ENCODE measurements around the gene RASGRF1.

RASGRF1 gene

DNA sequence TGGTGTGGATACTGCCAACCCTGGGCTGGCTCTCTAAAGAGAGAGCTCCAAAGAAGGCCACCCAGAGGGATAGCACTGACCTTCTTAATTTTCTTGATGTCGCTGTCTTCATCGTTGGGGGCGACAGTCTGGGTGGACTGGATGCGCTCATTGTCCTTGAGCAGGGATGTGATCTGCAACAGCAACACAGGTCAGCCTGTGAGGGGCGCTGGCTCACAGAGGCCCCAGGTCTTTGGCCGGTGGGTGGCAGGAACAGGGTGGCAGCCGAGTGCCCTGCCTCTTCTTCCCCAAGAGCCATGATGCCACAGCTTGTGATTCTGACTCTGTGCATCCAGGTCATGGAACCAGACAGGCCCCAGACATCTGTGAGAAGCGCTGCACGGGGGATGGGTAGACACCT is 41.2 kb downstream of the RASGRF1 start:
- H3K36me3 ChIP-seq (ENCODE audit: insufficient read depth): no peaks in the 10 kb centered on the region
- H3K4me2 ChIP-seq: no peak overlapping the region
- H3K4me3 ChIP-seq (IDR thresholded peaks at IDR 0.05; ENCODE audit: insufficient read depth, low read depth, low read length): no peak overlapping the region
- H3K4me1 ChIP-seq (ENCODE audit: low read depth, poor library complexity, severe bottlenecking): no peaks in the 10 kb centered on the region
- no peak overlapping the region for H3K9ac ChIP-seq
- no peaks in the 10 kb centered on the region for H3K79me2 ChIP-seq (ENCODE audit: insufficient read depth, low read depth)
- no peaks in the 10 kb centered on the region for H3K27me3 ChIP-seq (ENCODE audit: insufficient read depth, low read depth)
- H4K20me1 ChIP-seq (ENCODE audit: insufficient read depth): no peaks in the 10 kb centered on the region
- no peak for TF ChIP-seq CTCF (conservative IDR thresholded peaks at IDR 0.05; ENCODE audit: low read depth, low read length)
- H2AFZ ChIP-seq (ENCODE audit: low read depth): no peak overlapping the region
- no peak overlapping the region for H3K27ac ChIP-seq

GRCh38 chr15:79047676-79048439 is 42.7 kb downstream of the RASGRF1 start:
- no peaks in the 10 kb centered on the region for H3K36me3 ChIP-seq (ENCODE audit: insufficient read depth)
- no peak overlapping the region for H3K4me2 ChIP-seq
- H3K27me3 ChIP-seq (ENCODE audit: insufficient read depth, low read depth): no peaks in the 10 kb centered on the region
- H3K4me1 ChIP-seq (ENCODE audit: low read depth, poor library complexity, severe bottlenecking): no peaks in the 10 kb centered on the region
- H3K9ac ChIP-seq: no peak overlapping the region
- H4K20me1 ChIP-seq (ENCODE audit: insufficient read depth): no peaks in the 10 kb centered on the region
- H3K79me2 ChIP-seq (ENCODE audit: insufficient read depth, low read depth): no peaks in the 10 kb centered on the region
- no peak for TF ChIP-seq CTCF (conservative IDR thresholded peaks at IDR 0.05; ENCODE audit: low read depth, low read length)
- H3K4me3 ChIP-seq (IDR thresholded peaks at IDR 0.05; ENCODE audit: insufficient read depth, low read depth, low read length): no peak overlapping the region
- H3K27ac ChIP-seq: no peak overlapping the region
- no peak overlapping the region for H2AFZ ChIP-seq (ENCODE audit: low read depth)

- H2AFZ ChIP-seq (ENCODE audit: low read depth): no peak overlapping the region
These were observed 43.7 kb downstream of the RASGRF1 start for GRCh38 chr15:79046691-79047404.

DNA sequence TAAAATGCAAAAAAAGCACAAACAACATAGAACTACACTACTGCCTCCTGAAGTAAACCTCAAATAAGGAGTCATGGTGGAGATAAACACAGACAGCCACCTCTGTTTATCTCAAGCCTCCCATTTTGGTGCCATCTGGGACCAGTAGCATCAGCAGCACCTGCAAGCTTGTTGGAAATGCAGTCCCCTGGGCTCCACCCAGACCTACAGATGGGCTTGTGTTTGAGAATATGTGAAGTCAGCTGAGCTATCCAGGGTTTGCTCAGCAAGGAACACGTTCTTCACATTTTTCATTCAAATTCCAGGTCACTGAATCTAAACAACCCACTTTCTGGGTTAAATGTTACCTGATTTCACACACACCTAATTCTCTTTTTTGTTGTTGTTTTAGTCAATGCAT is 45.5 kb downstream of the RASGRF1 start:
- Histone ChIP-seq H3K79me2 (ENCODE audit: insufficient read depth, low read depth) (no peaks in the 10 kb centered on the region), H3K27me3 (ENCODE audit: insufficient read depth, low read depth) (no peaks in the 10 kb centered on the region), H3K27ac (no peak overlapping the region), H3K4me1 (ENCODE audit: low read depth, poor library complexity, severe bottlenecking) (no peaks in the 10 kb centered on the region), H3K4me2 (no peak overlapping the region), H3K4me3 (IDR thresholded peaks at IDR 0.05; ENCODE audit: insufficient read depth, low read depth, low read length) (no peak overlapping the region), H4K20me1 (ENCODE audit: insufficient read depth) (no peaks in the 10 kb centered on the region), H3K9ac (no peak overlapping the region), H3K36me3 (ENCODE audit: insufficient read depth) (no peaks in the 10 kb centered on the region), H2AFZ (ENCODE audit: low read depth) (no peak overlapping the region)
- no peak for TF ChIP-seq CTCF (conservative IDR thresholded peaks at IDR 0.05; ENCODE audit: low read depth, low read length)

More at GRCh38 chr15:79046691-79047404, 43.7 kb downstream of the RASGRF1 start:
- no peaks in the 10 kb centered on the region for H3K4me1 ChIP-seq (ENCODE audit: low read depth, poor library complexity, severe bottlenecking)
- no peak for TF ChIP-seq CTCF (conservative IDR thresholded peaks at IDR 0.05; ENCODE audit: low read depth, low read length)
- H3K27me3 ChIP-seq (ENCODE audit: insufficient read depth, low read depth): no peaks in the 10 kb centered on the region
- H3K79me2 ChIP-seq (ENCODE audit: insufficient read depth, low read depth): no peaks in the 10 kb centered on the region
- no peak overlapping the region for H3K9ac ChIP-seq
- no peak overlapping the region for H3K27ac ChIP-seq
- no peak overlapping the region for H3K4me2 ChIP-seq
- H3K4me3 ChIP-seq (IDR thresholded peaks at IDR 0.05; ENCODE audit: insufficient read depth, low read depth, low read length): no peak overlapping the region
- H4K20me1 ChIP-seq (ENCODE audit: insufficient read depth): no peaks in the 10 kb centered on the region
- no peaks in the 10 kb centered on the region for H3K36me3 ChIP-seq (ENCODE audit: insufficient read depth)
